Measurements from ENCODE around the gene TOMM6.
"Not testable (repeated sequence)": the region's sequence is repeated elsewhere in the genome, so short reads cannot be mapped to it uniquely, and the experiment has no call there.

TOMM6 gene

DNA sequence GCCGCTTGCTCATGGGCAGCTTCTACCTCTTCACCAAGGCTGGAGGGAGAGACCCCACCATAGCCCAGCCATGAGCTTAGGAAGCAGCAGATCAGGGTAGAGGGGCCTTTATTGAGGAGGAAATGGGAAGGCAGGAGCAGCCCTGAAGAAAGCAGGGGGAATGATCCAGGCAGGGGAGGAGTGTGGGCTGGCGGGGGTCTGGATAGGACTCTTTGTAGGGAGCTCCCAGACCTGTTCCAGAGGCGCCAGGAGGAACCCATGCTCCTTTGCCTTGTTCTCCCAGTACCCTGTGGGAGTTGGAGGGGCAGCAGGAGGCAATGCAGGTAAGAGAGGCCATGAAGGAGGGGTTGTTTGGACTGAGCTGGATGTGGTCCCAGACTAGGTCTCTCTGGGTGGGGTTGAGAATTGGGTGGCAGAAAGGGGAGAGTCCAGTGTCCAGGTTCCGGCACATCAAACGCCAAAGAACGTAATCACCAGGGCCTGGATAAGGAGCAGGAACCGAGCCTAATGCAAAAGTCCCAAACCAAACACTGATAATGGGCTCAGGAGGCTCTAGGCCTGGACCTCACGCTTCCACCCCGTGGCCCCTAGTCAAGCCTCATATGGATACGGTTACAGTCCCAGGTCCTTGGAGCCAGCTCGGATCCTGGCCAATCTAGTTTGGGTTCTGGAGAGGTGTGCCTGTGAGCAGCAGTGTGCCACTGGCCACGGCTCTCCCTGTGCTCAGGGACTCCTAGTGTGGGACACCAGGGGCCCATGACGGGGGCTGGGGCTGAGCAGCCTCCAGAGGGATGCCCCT lies 28.2 kb upstream of the TOMM6 start:
- Mint-ChIP-seq H3K9me3 (no peaks in the 10 kb centered on the region), H3K36me3 (ENCODE audit: low read depth) (no peaks in the 10 kb centered on the region), H3K4me1 (peaks cover 12% of the 10 kb centered on the region), H3K27me3 (ENCODE audit: low read depth) (peaks cover 14% of the 10 kb centered on the region), H3K4me3 (no peak overlapping the region), H3K27ac (no peak overlapping the region)
- TF ChIP-seq, protein P1, sequence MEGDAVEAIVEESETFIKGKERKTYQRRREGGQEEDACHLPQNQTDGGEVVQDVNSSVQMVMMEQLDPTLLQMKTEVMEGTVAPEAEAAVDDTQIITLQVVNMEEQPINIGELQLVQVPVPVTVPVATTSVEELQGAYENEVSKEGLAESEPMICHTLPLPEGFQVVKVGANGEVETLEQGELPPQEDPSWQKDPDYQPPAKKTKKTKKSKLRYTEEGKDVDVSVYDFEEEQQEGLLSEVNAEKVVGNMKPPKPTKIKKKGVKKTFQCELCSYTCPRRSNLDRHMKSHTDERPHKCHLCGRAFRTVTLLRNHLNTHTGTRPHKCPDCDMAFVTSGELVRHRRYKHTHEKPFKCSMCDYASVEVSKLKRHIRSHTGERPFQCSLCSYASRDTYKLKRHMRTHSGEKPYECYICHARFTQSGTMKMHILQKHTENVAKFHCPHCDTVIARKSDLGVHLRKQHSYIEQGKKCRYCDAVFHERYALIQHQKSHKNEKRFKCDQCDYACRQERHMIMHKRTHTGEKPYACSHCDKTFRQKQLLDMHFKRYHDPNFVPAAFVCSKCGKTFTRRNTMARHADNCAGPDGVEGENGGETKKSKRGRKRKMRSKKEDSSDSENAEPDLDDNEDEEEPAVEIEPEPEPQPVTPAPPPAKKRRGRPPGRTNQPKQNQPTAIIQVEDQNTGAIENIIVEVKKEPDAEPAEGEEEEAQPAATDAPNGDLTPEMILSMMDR (IDR thresholded peaks at IDR 0.05; ENCODE audit: unreplicated experiment in 3 of 3) = no peak

DNA sequence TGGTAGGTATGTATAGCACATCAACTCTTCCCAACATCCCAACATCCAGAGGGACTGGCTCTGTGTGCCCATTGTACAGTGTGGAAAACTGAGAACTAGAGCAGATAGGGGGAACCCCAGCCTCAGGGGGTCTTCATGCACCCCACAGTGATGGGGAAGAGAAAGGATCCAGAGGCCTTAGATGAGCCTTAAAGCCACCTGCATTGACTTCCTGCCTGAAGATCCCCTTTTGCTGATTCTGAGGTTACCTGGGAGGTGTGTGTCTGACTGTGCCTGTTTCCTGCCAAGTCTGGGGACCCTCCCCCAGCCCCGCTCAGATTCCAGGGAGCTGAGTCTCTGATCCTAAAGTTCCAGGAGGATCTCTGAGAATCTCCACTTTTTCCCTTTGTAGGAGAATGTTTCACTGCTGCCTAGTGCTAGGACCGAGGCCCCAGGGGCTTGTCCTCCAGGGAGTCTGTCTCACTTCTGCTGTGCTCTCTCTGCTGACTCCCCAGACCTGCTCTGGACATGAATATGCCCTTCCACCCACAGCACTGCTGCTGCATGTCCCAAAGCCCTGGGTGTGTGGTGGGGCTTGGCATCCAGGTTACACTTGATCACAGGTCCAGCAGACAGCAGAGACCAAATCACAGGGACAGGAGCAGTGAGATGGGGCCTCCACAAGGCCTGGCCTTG lies 27.5 kb upstream of the TOMM6 start:
- Mint-ChIP-seq H3K36me3 (ENCODE audit: low read depth) (no peaks in the 10 kb centered on the region), H3K4me1 (peaks cover 12% of the 10 kb centered on the region), H3K4me3 (no peak overlapping the region), H3K27ac (no peak overlapping the region), H3K27me3 (ENCODE audit: low read depth) (peaks cover 14% of the 10 kb centered on the region), H3K9me3 (no peaks in the 10 kb centered on the region)
- TF ChIP-seq, protein P1 (IDR thresholded peaks at IDR 0.05; ENCODE audit: unreplicated experiment in 3 of 3) = no peak

DNA sequence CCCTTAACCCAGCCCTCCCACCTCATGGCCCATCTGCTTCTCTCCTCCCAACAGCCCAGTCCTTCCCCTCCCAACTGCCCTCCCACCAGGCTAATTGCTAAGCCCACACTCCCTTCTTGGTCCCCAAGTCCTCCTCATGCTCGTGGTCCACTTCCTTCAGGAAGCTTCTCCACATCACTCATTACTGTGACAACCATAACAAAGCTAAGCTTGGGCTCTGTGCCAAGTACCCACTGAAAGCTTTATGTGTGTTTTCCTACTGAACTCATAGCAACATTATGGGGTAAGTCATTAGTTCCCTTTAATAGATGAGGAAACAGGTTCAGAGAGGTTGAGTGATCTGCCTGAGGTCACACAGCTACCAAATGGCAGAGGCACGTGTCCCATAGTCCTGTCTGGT lies 24.0 kb upstream of the TOMM6 start:
- no peak overlapping the region for H3K4me3 Mint-ChIP-seq
- TF ChIP-seq, protein P1 (IDR thresholded peaks at IDR 0.05; ENCODE audit: unreplicated experiment in 3 of 3) = no peak
- no peaks in the 10 kb centered on the region for H3K9me3 Mint-ChIP-seq
- H3K4me1 Mint-ChIP-seq = peaks cover 11% of the 10 kb centered on the region
- no peak overlapping the region for H3K27ac Mint-ChIP-seq
- no peaks in the 10 kb centered on the region for H3K36me3 Mint-ChIP-seq (ENCODE audit: low read depth)
- peaks cover 8% of the 10 kb centered on the region for H3K27me3 Mint-ChIP-seq (ENCODE audit: low read depth)

DNA sequence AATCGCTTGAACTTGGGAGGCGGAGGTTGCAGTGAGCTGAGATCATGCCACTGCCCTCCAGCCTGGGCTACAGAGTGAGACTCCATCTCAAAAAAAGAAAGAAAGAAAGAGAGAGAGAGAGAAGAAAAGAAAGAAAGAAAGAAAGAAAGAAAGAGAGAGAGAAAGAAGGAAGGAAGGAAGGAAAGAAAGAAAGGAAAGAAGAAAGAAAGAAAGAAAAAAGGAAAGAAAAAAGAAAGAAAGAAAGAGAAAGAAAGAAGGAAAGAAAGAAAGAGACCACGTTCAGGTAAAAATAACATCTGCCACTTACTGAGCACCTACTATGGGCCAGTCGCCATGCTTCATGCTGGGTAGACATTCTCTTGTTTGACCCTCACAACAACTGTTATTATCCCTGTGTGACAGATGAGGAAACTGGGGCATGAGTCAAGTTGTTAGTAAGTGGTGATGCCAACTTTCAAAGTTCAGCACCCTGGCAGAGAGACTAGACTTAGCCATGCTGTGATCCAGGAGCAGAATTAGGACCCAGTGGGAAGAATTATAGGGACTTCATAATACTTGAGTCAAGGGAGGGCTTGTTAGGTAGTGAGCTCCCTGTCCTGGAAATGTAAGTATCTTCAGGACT lies 21.3 kb upstream of the TOMM6 start:
- H3K36me3 Mint-ChIP-seq (ENCODE audit: low read depth) = peaks cover 11% of the 10 kb centered on the region
- H3K4me3 Mint-ChIP-seq; H3K4me1 Mint-ChIP-seq; H3K27me3 Mint-ChIP-seq (ENCODE audit: low read depth); H3K9me3 Mint-ChIP-seq; H3K27ac Mint-ChIP-seq: not testable (repeated sequence)

DNA sequence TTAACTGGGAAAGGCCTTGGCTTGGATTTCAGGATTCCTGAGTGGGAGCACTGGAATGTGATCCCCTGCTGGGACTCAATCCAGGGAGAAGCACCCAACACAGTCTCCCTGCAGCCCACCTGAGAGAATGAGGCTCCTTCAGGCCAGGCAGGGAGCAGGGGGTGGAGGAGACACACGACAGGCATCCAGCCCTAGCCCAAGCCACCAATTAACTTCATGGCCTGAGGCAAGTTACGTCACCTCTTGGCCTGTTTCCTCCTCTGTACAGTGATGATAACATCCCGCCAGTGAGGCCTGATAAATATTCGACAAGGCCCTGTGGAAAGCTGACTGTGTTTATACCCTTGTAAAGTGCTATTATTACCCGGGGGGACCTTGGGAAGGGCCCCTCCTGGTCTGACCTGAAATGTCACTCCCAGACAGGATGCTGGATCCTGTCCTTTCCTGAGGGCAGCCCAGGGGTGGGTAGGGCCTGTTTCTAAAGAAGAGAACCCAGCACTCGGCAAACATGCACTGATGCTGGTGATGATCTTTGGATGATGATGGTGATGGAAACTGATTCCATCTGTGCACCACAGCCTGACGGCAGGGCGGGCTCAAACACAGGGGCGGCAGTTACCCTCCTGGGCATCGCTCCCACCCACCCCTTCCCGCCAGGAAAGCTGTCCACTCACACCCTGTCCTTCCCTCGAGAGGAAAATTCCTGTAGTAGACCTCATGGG lies 20.2 kb upstream of the TOMM6 start:
- no peaks in the 10 kb centered on the region for H3K9me3 Mint-ChIP-seq
- H3K27ac Mint-ChIP-seq = no peak overlapping the region
- H3K4me3 Mint-ChIP-seq = no peak overlapping the region
- H3K36me3 Mint-ChIP-seq (ENCODE audit: low read depth) = peaks cover 22% of the 10 kb centered on the region
- peaks cover 6% of the 10 kb centered on the region for H3K4me1 Mint-ChIP-seq
- TF ChIP-seq, protein P1 (IDR thresholded peaks at IDR 0.05; ENCODE audit: unreplicated experiment in 3 of 3) = no peak
- peaks cover 4% of the 10 kb centered on the region for H3K27me3 Mint-ChIP-seq (ENCODE audit: low read depth)

Data from nephron (organoid).